ENCODE results near the gene PPEF1.

PPEF1 gene

GRCh38 chrX:18676470-18676869 is 31.0 kb upstream of the PPEF1 start:
- H3K9me3 ChIP-seq (ENCODE audit: insufficient read depth, low read length): no peaks in the 10 kb centered on the region
- H3K4me2 ChIP-seq (ENCODE audit: low read depth, low read length, poor library complexity, severe bottlenecking): no peak overlapping the region

GRCh38 chrX:18677161-18677869 is 30.1 kb upstream of the PPEF1 start:
- Histone ChIP-seq H3K9me2 (replicated peaks; ENCODE audit: insufficient read depth, low read length) (no peaks in the 10 kb centered on the region), H3K9ac (ENCODE audit: low read length) (no peak overlapping the region), H4K20me1 (ENCODE audit: low read depth, low read length) (no peaks in the 10 kb centered on the region), H3K36me3 (ENCODE audit: low read length) (no peaks in the 10 kb centered on the region), H3K79me2 (ENCODE audit: insufficient read depth, low read length) (no peaks in the 10 kb centered on the region), H3K9me3 (ENCODE audit: insufficient read depth, low read length) (no peaks in the 10 kb centered on the region), H3K27ac (ENCODE audit: low read depth, low read length) (no peak overlapping the region), H3K4me3 (ENCODE audit: insufficient read depth, low read length, poor library complexity, severe bottlenecking) (no peak overlapping the region), H3K27me3 (ENCODE audit: low read length) (no peaks in the 10 kb centered on the region), H2AFZ (ENCODE audit: low read depth, low read length, severe bottlenecking) (no peak overlapping the region), H3F3A (ENCODE audit: insufficient read depth) (no peaks in the 10 kb centered on the region), H3K4me2 (ENCODE audit: low read depth, low read length, poor library complexity, severe bottlenecking) (no peak overlapping the region)
- TF ChIP-seq CTCF (IDR thresholded peaks at IDR 0.05; ENCODE audit: insufficient read depth, low read length, poor library complexity, severe bottlenecking) (no peak), EZH2phosphoT487 (conservative IDR thresholded peaks at IDR 0.05; ENCODE audit: low read length) (no peak)

More at GRCh38 chrX:18676470-18676869, 31.0 kb upstream of the PPEF1 start:
- no peaks in the 10 kb centered on the region for H3K27me3 ChIP-seq (ENCODE audit: low read length)
- H4K20me1 ChIP-seq (ENCODE audit: low read depth, low read length): no peaks in the 10 kb centered on the region
- no peak overlapping the region for H2AFZ ChIP-seq (ENCODE audit: low read depth, low read length, severe bottlenecking)
- H3K36me3 ChIP-seq (ENCODE audit: low read length): no peaks in the 10 kb centered on the region
- H3K79me2 ChIP-seq (ENCODE audit: insufficient read depth, low read length): no peaks in the 10 kb centered on the region
- no peaks in the 10 kb centered on the region for H3F3A ChIP-seq (ENCODE audit: insufficient read depth)
- H3K9ac ChIP-seq (ENCODE audit: low read length): no peak overlapping the region
- H3K27ac ChIP-seq (ENCODE audit: low read depth, low read length): no peak overlapping the region
- TF ChIP-seq EZH2phosphoT487 (conservative IDR thresholded peaks at IDR 0.05; ENCODE audit: low read length): no peak
- no peak for TF ChIP-seq CTCF (IDR thresholded peaks at IDR 0.05; ENCODE audit: insufficient read depth, low read length, poor library complexity, severe bottlenecking)
- H3K4me3 ChIP-seq (ENCODE audit: insufficient read depth, low read length, poor library complexity, severe bottlenecking): no peak overlapping the region
- no peaks in the 10 kb centered on the region for H3K9me2 ChIP-seq (replicated peaks; ENCODE audit: insufficient read depth, low read length)

DNA sequence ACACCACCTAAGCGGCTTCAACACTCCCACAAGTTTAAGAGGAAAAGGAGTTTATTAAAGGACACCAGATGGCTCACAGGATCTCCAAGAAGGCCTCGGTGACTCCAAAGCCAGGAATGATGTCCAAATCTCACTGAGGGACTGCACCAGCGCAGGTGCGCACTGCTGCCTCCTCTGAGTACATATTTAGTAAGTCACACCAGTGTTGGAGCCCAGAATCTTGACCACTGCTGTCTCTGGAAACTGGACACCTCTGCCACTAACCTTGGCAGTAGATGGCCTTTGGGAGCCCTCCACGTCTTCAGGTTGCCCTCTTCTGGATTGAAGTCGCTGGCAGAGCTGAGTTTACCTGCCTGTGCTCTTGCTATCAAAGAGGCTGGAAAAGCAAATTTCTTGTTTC is 25.4 kb upstream of the PPEF1 start:
- Histone ChIP-seq H4K20me1 (ENCODE audit: low read depth, low read length) (no peaks in the 10 kb centered on the region), H3K36me3 (ENCODE audit: low read length) (no peaks in the 10 kb centered on the region), H3K9me3 (ENCODE audit: insufficient read depth, low read length) (no peaks in the 10 kb centered on the region), H3K9ac (ENCODE audit: low read length) (no peak overlapping the region), H3K27ac (ENCODE audit: low read depth, low read length) (no peak overlapping the region), H3K4me3 (ENCODE audit: insufficient read depth, low read length, poor library complexity, severe bottlenecking) (no peak overlapping the region), H2AFZ (ENCODE audit: low read depth, low read length, severe bottlenecking) (no peak overlapping the region), H3F3A (ENCODE audit: insufficient read depth) (no peaks in the 10 kb centered on the region), H3K79me2 (ENCODE audit: insufficient read depth, low read length) (no peaks in the 10 kb centered on the region), H3K4me2 (ENCODE audit: low read depth, low read length, poor library complexity, severe bottlenecking) (no peak overlapping the region), H3K9me2 (replicated peaks; ENCODE audit: insufficient read depth, low read length) (no peaks in the 10 kb centered on the region), H3K27me3 (ENCODE audit: low read length) (no peaks in the 10 kb centered on the region)
- TF ChIP-seq CTCF (IDR thresholded peaks at IDR 0.05; ENCODE audit: insufficient read depth, low read length, poor library complexity, severe bottlenecking) (no peak), EZH2phosphoT487 (conservative IDR thresholded peaks at IDR 0.05; ENCODE audit: low read length) (no peak)

Data from SU-DHL-6 (cell line).